Body of pancreas (tissue), 4 donors: ENCODE measurements around the gene ADCYAP1R1. TPM values are rescaled to one million over a fixed set of nuclear protein-coding genes. Genes with fewer than 3 reads are reported as not detected.

Experiments used
- ATAC-seq: fragments of 150-250 bp; one replicate; pipeline ENCODE4 v1.9.1; 2016
- DNase-seq, 4 donors: peaks; one replicate each; pipeline ENCODE4 v3.0.0-alpha.2; 2019
- H3K27ac ChIP-seq, 4 donors: fragments of 200-600 bp; sonication (generic); 1 replicate in 3 of 4; 2 replicates in 1 of 4; pipeline versions ENCODE4 v1.5.1 to v1.6.1; 2016 to 2019; ENCODE audit warnings: mild to moderate bottlenecking in 1 of 4, mixed read lengths in 1 of 4, moderate library complexity in 1 of 4
- H3K27me3 ChIP-seq, 2 donors: fragments of 200-600 bp; sonication (generic); one replicate each; pipeline ENCODE4 v1.6.0; 2016; ENCODE audit warnings: mild to moderate bottlenecking in 1 of 2
- H3K36me3 ChIP-seq, 2 donors: fragments of 200-600 bp; sonication (generic); replicated peaks in 1 of 2; 2 replicates each; pipeline ENCODE4 v1.5.1; 2016; ENCODE audit warnings: low read depth in 2 of 2; ENCODE audit not compliant: insufficient read depth in 1 of 2
- H3K4me1 ChIP-seq: fragments of 200-600 bp; sonication (generic); one replicate; pipeline ENCODE4 v1.6.0; 2016
- H3K4me3 ChIP-seq, 2 donors: fragments of 200-600 bp; sonication (generic); 1 replicate in 1 of 2; 2 replicates in 1 of 2; pipeline ENCODE4 v1.5.1; 2016 to 2019
- H3K9me3 ChIP-seq, 3 donors: fragments of 200-600 bp; sonication (generic); 1 replicate in 2 of 3; 2 replicates in 1 of 3; pipeline ENCODE4 v1.5.1; 2016
- CTCF ChIP-seq, 7 experiments: fragments of 450-650 bp in 4 of 7; fragments of 200-600 bp in 3 of 7; sonication (generic) in 3 of 7; IDR thresholded peaks; one replicate each; pipeline ENCODE4 v1.5.1; 2016 to 2019; ENCODE audit warnings: antibody characterized with exemption in 7 of 7
- POLR2A ChIP-seq, 3 donors: fragments of 450-650 bp; IDR thresholded peaks; one replicate each; pipeline ENCODE4 v1.6.1; 2016; ENCODE audit warnings: antibody characterized with exemption in 3 of 3, mild to moderate bottlenecking in 2 of 3
- WGBS, 2 donors: methylation state at CpG; one replicate each; pipeline ENCODE4 v1.1.5; 2017; 5-methylcytosine and 5-hydroxymethylcytosine counted together
- intact Hi-C: fragments of 100-400 bp; cut with DNase I; formaldehyde crosslinking; loops from one replicate; pipeline ENCODE4 v1.15.1; 2023
- total RNA-seq, 2 donors: library from RNA; depleted of rRNA; stranded (reverse); fragments of >200 nt; gene quantifications; one replicate each; pipeline ENCODE4 v1.1.0, GENCODE V29; 2016

The ADCYAP1R1 gene
- total RNA-seq, 2 donors from 2014 or later, result 1.8 to 8.2 TPM

GRCh38 chr7:31006857-31007256 is 45.3 kb upstream of the ADCYAP1R1 start:
- intact Hi-C loops, result no loop called here
- no peaks in the 10 kb centered on the region for H3K9me3 ChIP-seq
- 45 to 62% methylated on average over 6 of the region's 6 CpGs for WGBS, 2 donors
- no peaks in the 10 kb centered on the region for H3K27me3 ChIP-seq
- ATAC-seq (no peak), DNase-seq (no peak)
- TF ChIP-seq CTCF (IDR thresholded peaks at IDR 0.05) (no peak), POLR2A (IDR thresholded peaks at IDR 0.05) (no peak)
- no peaks in the 10 kb centered on the region for H3K4me1 ChIP-seq
- H3K27ac ChIP-seq, result no peak overlapping the region
- H3K36me3 ChIP-seq, result no peaks in the 10 kb centered on the region
- no peak overlapping the region for H3K4me3 ChIP-seq

GRCh38 chr7:31007634-31008033 is 44.5 kb upstream of the ADCYAP1R1 start:
- Histone ChIP-seq H3K4me3 (no peak overlapping the region), H3K27me3 (no peaks in the 10 kb centered on the region), H3K9me3 (no peaks in the 10 kb centered on the region), H3K36me3 (no peaks in the 10 kb centered on the region), H3K27ac (no peak overlapping the region), H3K4me1 (no peaks in the 10 kb centered on the region)
- TF ChIP-seq POLR2A (IDR thresholded peaks at IDR 0.05), result no peak
- no peak for TF ChIP-seq CTCF (IDR thresholded peaks at IDR 0.05)
- intact Hi-C loops, result no loop called here
- no peak for ATAC-seq
- 45 to 71% methylated on average over 3 to 5 of the region's 5 CpGs for WGBS, 2 donors
- DNase-seq, result no peak

- TF ChIP-seq CTCF (IDR thresholded peaks at IDR 0.05) (no peak), POLR2A (IDR thresholded peaks at IDR 0.05) (no peak)
- H3K9me3 ChIP-seq, result no peaks in the 10 kb centered on the region
- no peaks in the 10 kb centered on the region for H3K36me3 ChIP-seq
- H3K27ac ChIP-seq, result no peak overlapping the region
- no peak for DNase-seq
- no peak for ATAC-seq
- WGBS, 2 donors, result 64% methylated on average over 3 of the region's 3 CpGs; no CpG with 5 or more reads in 1 of the 2 donors
- intact Hi-C loops, result no loop called here
- H3K4me1 ChIP-seq, result no peaks in the 10 kb centered on the region
- no peak overlapping the region for H3K4me3 ChIP-seq
- no peaks in the 10 kb centered on the region for H3K27me3 ChIP-seq
Observed at GRCh38 chr7:31014826-31015225, 37.3 kb upstream of the ADCYAP1R1 start.

- DNase-seq (no peak), ATAC-seq (no peak)
- no peaks in the 10 kb centered on the region for H3K36me3 ChIP-seq
- no peaks in the 10 kb centered on the region for H3K4me1 ChIP-seq
- no peak overlapping the region for H3K4me3 ChIP-seq
- H3K27me3 ChIP-seq, result no peaks in the 10 kb centered on the region
- WGBS, 2 donors, result 73 to 79% methylated on average over 7 of the region's 7 CpGs
- H3K9me3 ChIP-seq, result no peaks in the 10 kb centered on the region
- H3K27ac ChIP-seq, result no peak overlapping the region
- no peak for TF ChIP-seq CTCF (IDR thresholded peaks at IDR 0.05)
- no peak for TF ChIP-seq POLR2A (IDR thresholded peaks at IDR 0.05)
- intact Hi-C loops, result no loop called here
Observed at GRCh38 chr7:31017032-31017675, 35.0 kb upstream of the ADCYAP1R1 start.

- intact Hi-C loops, result no loop called here
- no peaks in the 10 kb centered on the region for H3K9me3 ChIP-seq
- no peaks in the 10 kb centered on the region for H3K36me3 ChIP-seq
- DNase-seq (no peak), ATAC-seq (no peak)
- H3K27ac ChIP-seq, result no peak overlapping the region
- H3K27me3 ChIP-seq, result no peaks in the 10 kb centered on the region
- H3K4me3 ChIP-seq, result no peak overlapping the region
- H3K4me1 ChIP-seq, result no peaks in the 10 kb centered on the region
- WGBS, 2 donors, result 77 to 87% methylated on average over 4 to 5 of the region's 5 CpGs
- no peak for TF ChIP-seq CTCF (IDR thresholded peaks at IDR 0.05)
- TF ChIP-seq POLR2A (IDR thresholded peaks at IDR 0.05), result no peak
Observed at GRCh38 chr7:31017721-31018120, 34.4 kb upstream of the ADCYAP1R1 start.
